ENCODE measurements around the gene SFRP5. TPM values are rescaled to one million over a fixed set of nuclear protein-coding genes. Genes with fewer than 3 reads are reported as not detected.

SFRP5 gene
- total RNA-seq, 2 donors from 2014 or later: 163 to 226 TPM

DNA sequence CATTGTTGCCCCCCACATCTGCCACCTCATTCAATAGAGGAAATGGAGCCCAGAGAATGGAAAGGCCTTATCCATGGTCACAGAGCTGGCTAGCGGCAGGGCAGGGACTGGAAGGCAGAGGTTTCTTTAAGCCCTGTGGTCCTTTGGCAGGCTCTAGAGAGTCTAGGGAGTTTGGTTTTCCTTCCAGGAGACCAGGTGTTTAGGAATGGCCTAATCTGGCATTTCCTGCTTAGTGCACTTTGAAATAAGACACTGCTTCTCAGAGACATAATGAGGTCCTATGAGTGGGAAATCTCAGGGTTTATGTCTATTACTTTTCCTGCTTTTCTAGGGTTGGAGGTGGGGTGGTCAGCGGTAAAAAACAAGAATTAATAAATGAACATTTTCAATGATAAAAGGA, 52.2 kb downstream of the SFRP5 start:
- 90 to 98% methylated on average over 2 of the region's 2 CpGs for WGBS, 2 donors
- Histone ChIP-seq H3K9me3 (no peaks in the 10 kb centered on the region), H3K4me1 (peaks cover 29% of the 10 kb centered on the region), H3K27ac (peak overlapping the region in 1 of 4 donors; percentile 83), H3K36me3 (replicated peaks in 1 of 2; ENCODE audit: insufficient read depth in 1 of 2, low read depth in 2 of 2) (no peaks in the 10 kb centered on the region), H3K27me3 (no peaks in the 10 kb centered on the region), H3K4me3 (no peak overlapping the region)
- ATAC-seq (no peak), DNase-seq (no peak)
- intact Hi-C loops (cut with DNase I): loop anchor here (10.0 kb wide), 1 partner anchor 145 kb away; the partner anchor contains the start of gene ANKRD2
- TF ChIP-seq POLR2A (IDR thresholded peaks at IDR 0.05) (no peak), CTCF (IDR thresholded peaks at IDR 0.05) (no peak)

- H3K9me3 ChIP-seq: no peaks in the 10 kb centered on the region
- DNase-seq (peak; percentile 70 to 91 (median 78)), ATAC-seq (peak; percentile 83)
- WGBS, 2 donors: 32 to 41% methylated on average over 8 of the region's 8 CpGs
- intact Hi-C loops (cut with DNase I): no loop called here
- peak overlapping the region; percentile 25 to 83 (median 46) for H3K27ac ChIP-seq
- peaks cover 36% of the 10 kb centered on the region for H3K4me1 ChIP-seq
- no peak overlapping the region for H3K4me3 ChIP-seq
- no peaks in the 10 kb centered on the region for H3K36me3 ChIP-seq (replicated peaks in 1 of 2; ENCODE audit: insufficient read depth in 1 of 2, low read depth in 2 of 2)
- TF ChIP-seq CTCF (IDR thresholded peaks at IDR 0.05) (no peak), POLR2A (IDR thresholded peaks at IDR 0.05) (peak in 1 of 3 donors; percentile 27)
- no peaks in the 10 kb centered on the region for H3K27me3 ChIP-seq
Observed at GRCh38 chr10:97718659-97719142, 53.1 kb downstream of the SFRP5 start.

DNA sequence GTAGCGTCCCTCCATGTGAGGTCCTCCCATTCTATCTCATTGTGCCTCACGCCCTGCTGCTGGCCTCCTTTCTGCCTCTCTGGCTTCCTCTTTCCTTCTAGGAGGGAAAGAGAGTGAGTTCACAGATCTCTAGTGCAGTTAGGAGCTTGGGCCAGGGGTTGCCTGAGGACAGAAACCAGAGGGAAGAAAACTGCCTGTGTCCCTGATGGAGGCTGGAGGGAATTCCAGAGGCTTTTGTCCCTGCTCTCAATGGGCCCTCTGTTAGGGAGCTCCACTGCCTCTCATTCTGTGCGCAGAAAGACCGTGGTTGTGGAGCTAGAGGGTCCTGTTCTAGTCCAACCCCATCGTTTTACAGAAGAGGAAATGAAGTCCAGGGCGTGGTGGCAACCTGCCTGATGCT, 53.6 kb downstream of the SFRP5 start:
- ATAC-seq: no peak
- Histone ChIP-seq H3K4me1 (peaks cover 38% of the 10 kb centered on the region), H3K27ac (peak overlapping the region; percentile 25 to 83 (median 46)), H3K36me3 (replicated peaks in 1 of 2; ENCODE audit: insufficient read depth in 1 of 2, low read depth in 2 of 2) (no peaks in the 10 kb centered on the region), H3K27me3 (no peaks in the 10 kb centered on the region), H3K9me3 (no peaks in the 10 kb centered on the region), H3K4me3 (no peak overlapping the region)
- intact Hi-C loops (cut with DNase I): no loop called here
- DNase-seq: no peak
- 62 to 68% methylated on average over 6 of the region's 6 CpGs for WGBS, 2 donors
- TF ChIP-seq POLR2A (IDR thresholded peaks at IDR 0.05) (no peak), CTCF (IDR thresholded peaks at IDR 0.05) (no peak)

GRCh38 chr10:97717627-97718026, 54.2 kb downstream of the SFRP5 start:
- ATAC-seq (no peak), DNase-seq (no peak)
- Histone ChIP-seq H3K27ac (peak overlapping the region in 2 of 4 donors; percentile 35 to 83), H3K4me1 (peaks cover 42% of the 10 kb centered on the region), H3K36me3 (replicated peaks in 1 of 2; ENCODE audit: insufficient read depth in 1 of 2, low read depth in 2 of 2) (no peaks in the 10 kb centered on the region), H3K9me3 (no peaks in the 10 kb centered on the region), H3K27me3 (no peaks in the 10 kb centered on the region), H3K4me3 (no peak overlapping the region)
- TF ChIP-seq CTCF (IDR thresholded peaks at IDR 0.05) (no peak), POLR2A (IDR thresholded peaks at IDR 0.05) (no peak)
- WGBS, 2 donors: 84 to 85% methylated on average over 7 of the region's 7 CpGs
- intact Hi-C loops (cut with DNase I): no loop called here

Other genes with a start within 250 kb of the SFRP5 start
- gene ANKRD2, start 199.2 kb downstream of the SFRP5 start, total RNA-seq: not detected
- gene HOGA1, start 187.6 kb downstream of the SFRP5 start, total RNA-seq: 10 to 100 TPM in 1 of 2 donors, 1 to 10 TPM in 1; 7.3 to 16.3 TPM
- gene C10orf62, start 182.3 kb downstream of the SFRP5 start, total RNA-seq: 1 to 10 TPM in 1 of 2 donors, not detected in 1; 1.3 TPM
- 1 to 10 TPM; 4.9 to 8.3 TPM for gene MORN4, start 138.5 kb downstream of the SFRP5 start, total RNA-seq
- 1 to 10 TPM; 3.6 to 5.7 TPM for gene PI4K2A, start 131.3 kb downstream of the SFRP5 start, total RNA-seq
- 10 to 100 TPM in 1 of 2 donors, 1 to 10 TPM in 1; 5.7 to 14.8 TPM for gene AVPI1, start 84.8 kb downstream of the SFRP5 start, total RNA-seq
- gene MARVELD1, start 58.3 kb downstream of the SFRP5 start, total RNA-seq: 1 to 10 TPM; 4.3 to 6.5 TPM
- 10 to 100 TPM; 14.8 to 32.6 TPM for gene ZFYVE27, start 34.9 kb downstream of the SFRP5 start, total RNA-seq
- 10 to 100 TPM in 1 of 2 donors, 1 to 10 TPM in 1; 9.1 to 12.5 TPM for gene GOLGA7B, start 77.8 kb upstream of the SFRP5 start, total RNA-seq

Measured in body of pancreas (tissue), 4 donors.